Stimulated activated CD8-positive, alpha-beta memory T cell treated with anti-CD3 and anti-CD28 coated beads, Interleukin-4, amount 100 ng/mL, for 4 hours (primary cell): ENCODE measurements around the gene C1QTNF2.

Experiments used
- DNase-seq, 2 donors: peaks; one replicate each; pipeline ENCODE4 v3.0.0-alpha.2; 2020; ENCODE audit warnings: low read depth in 2 of 2, low spot score in 1 of 2

C1QTNF2 gene

DNA sequence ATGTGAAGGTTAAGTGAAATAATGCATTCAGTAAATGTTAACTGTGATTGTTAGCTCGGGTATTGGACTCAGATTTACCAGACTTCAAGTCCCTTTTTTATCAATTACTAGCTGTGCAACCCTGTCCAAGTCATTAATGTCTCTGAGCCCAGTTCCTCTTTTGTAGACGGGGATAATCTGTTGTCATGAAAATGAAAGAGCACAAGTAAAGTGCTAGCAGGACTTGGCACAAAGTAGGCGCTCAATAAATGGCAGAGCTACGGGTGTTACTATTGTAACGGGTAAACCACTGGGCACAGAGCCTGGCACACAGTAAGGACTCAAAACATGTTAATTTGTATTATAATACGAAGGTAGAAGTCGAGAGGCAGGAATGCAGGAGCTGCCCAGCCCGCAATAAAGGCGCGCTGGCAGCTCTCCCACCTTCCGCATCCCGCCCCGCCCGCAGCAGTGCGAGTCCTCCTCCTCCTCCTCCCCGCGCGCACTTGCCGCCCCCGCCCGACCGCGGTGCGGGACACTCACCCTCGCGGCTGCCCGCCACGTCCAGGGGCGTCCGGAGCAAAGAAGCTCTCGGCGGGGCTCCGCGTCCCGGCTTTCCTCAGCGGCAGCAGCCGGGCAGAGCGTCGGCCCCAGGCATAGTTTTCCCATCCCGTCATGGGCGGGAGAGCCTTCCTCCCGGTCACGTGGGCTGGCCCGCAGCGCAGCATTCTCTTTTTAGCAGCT lies at the start of gene C1QTNF2:
Gene C1QTNF2 (minus strand): TSS at position 637 of the 723 bp plus-strand sequence. CDS start 15,615 bp downstream, outside the sequence.
- DNase-seq, result no peak

- no peak for DNase-seq
Observed at GRCh38 chr5:160420331-160420610, 49.8 kb upstream of the C1QTNF2 start.

DNA sequence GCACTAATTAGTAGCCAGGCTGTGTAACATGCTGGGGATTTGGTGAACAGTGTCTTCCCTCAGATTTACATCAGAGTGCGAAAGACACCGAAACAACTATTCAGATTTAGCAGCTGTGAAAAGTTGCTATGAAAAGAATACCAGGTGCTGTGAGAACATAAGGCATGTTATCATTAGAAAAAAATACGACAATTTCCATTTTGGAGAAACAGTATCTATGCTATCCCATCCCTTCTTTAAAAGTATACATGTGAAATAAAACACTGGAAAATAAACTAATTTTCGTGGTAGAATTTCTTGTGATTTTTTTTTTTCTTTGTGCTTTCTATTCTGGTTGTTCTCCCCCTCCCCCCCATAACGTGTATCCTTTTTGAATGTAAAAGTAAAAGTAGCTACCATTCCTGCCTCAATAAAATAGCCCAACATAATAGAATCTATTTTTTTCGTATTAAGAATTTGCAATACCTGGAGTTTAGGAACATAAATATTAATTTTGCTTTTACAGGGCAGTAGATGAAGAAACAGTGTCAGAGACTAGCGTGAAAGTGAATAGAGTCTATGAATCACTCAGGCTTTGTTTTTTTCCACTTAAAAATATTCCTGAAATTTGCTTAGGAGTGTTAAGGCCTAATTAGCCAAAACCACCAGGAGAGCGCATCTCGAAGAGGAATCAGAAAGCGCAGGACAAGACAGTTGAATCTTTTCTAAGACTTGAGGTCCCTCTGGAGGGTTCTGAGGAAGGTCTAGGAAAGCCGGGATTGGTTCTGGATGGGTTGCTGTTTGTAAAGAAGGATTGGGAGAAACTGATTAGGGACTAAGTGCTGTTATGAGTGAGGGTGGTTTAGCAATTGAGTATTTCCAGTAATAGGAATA lies 49.3 kb upstream of the C1QTNF2 start:
- DNase-seq, result no peak

DNA sequence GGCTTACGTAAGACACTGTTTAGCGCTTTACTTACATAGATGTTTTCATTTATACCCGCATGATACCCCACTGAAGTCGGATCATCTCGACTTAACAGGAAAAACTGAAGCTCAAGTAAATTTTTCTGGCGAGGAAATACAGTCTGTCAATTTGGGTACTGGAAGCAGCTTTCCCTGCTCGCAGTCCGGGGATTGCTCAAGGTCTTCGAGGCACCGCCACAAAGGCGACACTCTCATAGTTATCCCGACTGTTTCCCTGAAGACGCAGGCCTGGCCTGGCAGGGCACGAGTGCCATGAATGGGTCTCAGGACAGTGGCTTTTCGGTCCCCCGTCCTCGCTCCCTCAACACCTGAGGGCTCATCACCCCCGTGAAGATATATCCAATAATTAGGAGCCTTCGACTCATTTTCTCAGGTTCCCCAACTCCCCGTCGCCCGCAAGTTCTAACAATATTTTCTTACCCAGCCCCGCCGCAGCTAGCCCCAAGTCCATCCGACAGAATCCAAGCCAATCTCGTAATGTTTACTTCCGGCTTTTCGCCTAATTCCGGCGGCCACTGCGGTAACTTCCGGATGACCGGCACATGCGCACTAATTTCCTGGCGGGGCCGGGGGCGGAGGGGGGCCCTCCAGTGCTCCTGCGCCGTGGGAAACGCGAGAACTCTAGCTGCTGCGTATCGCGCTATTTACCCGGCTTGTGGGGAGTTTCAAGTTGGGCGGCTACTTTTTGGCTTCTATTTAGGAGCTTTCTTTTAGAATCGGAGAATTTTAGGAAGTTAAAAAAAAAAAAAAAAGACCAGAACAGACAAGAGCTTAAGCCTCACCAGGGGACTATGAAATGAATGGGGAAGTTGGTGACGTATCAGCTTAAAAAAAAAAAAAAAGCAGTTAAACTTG lies 48.4 kb upstream of the C1QTNF2 start, which contains the start of gene SLU7:
Gene SLU7 (minus strand): TSS at position 521 of the 897 bp plus-strand sequence. CDS start 3,787 bp downstream, outside the sequence.
- DNase-seq, result peak; percentile 87 to 89

GRCh38 chr5:160399402-160400353 lies 29.3 kb upstream of the C1QTNF2 start, which contains the start of gene FAM200C:
Gene FAM200C, minus strand, starts transcription at chr5:160400054. Its CDS starts 4,564 bp downstream, at chr5:160395490.
- peak; percentile 13 to 29 for DNase-seq

- no peak for DNase-seq
Observed at GRCh38 chr5:160398806-160399205, 28.4 kb upstream of the C1QTNF2 start.

GRCh38 chr5:160397492-160397891 lies 27.1 kb upstream of the C1QTNF2 start:
- no peak for DNase-seq

DNA sequence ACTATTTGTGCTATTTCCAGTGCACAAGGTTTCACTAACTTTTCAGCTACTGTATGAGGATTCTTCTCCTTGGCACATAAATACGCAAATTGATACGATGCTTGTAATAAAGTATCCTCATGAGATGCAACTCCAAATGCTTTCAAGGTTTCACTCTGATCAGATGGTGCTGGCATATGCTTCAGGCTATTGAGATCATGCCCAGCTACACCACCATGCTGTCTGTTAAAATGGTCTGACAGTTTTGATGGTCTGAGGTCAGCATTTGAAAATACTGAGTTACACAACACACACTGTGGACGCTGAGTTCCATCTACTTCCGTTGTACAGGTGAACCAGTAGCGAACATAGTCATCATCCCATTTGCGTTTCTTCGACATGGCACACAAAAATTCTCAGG lies 24.7 kb upstream of the C1QTNF2 start:
- DNase-seq, result no peak

- DNase-seq, result no peak
Observed at GRCh38 chr5:160390787-160391696, 20.6 kb upstream of the C1QTNF2 start.

- no peak for DNase-seq
Observed at GRCh38 chr5:160387445-160387844, 17.0 kb upstream of the C1QTNF2 start.

DNA sequence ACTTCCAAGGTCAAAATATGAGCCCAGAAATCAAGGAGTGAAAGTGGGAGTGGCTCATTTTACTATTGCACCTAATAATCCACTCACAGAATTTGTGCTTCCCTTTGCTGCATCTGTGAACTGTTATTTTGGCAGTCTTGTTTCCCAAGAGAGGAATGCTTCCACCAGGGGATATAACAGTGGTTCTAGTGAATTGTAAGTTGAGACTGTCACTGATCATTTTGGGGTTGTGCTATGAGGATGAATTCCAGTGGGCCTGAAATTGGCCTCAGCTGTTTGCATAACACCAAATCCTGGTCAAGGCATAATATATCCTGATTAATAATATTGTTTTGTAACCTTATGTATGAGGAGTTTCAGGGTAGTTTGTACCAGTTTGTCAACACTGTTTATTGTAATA lies 15.1 kb upstream of the C1QTNF2 start:
- DNase-seq, result no peak

DNA sequence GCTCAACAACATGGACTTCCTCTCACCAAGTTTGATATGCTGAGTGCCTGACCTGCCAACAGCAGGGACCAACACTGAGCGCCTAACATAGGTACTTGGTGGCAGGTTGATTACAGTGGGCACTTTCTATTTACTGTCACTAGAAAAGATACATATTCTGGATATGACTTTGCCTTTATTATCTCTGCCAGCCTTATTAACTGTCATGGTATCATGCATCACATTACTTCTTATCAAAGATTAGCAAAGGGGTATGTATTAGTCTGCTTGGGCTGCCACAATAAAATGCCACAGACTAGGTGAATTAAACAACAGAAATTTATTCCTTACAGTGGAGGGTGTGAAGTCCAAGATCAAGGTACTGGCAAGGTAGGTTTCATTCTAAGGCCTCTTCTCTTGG lies 14.3 kb upstream of the C1QTNF2 start:
- DNase-seq, result no peak

DNA sequence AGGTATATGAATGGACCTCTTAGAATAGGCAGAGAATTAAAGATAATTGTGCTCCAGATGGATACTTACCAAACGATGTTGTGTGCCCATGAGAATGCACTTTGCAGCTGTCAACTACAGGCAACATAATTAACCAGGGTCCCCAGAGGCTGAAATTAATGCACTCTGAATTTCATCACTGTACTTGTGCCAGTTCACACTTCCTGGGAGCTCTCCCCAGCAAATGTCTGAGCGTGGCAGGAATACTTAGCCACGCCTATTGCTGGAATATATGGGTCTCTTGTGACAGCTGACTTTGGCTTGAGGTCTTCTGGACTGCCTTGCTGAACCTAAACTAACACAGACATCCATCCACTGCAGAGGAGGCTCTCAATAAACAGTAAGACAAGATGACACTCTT lies 11.9 kb upstream of the C1QTNF2 start:
- no peak for DNase-seq

- no peak for DNase-seq
Observed at GRCh38 chr5:160380041-160380440, 9.6 kb upstream of the C1QTNF2 start.

GRCh38 chr5:160379511-160379910 lies 9.1 kb upstream of the C1QTNF2 start:
- DNase-seq, result no peak

DNA sequence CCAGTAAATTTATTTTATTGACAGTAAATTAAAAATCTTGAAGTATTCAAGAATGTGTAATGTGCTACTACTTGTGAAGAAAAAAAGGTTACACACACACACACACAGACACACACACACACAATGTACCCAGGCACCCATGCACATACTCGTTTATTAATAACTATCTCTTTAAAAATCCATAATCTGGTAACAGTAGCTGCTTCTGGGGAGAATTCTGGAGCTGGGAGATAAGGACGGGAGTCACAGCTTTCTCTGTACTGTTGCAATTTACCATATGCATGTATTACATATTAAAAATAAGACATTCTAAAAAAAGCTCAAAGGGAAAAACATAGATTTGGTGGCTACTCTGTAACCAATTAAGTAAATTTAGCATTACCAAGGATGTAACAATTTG lies 7.9 kb upstream of the C1QTNF2 start:
- DNase-seq, result no peak

DNA sequence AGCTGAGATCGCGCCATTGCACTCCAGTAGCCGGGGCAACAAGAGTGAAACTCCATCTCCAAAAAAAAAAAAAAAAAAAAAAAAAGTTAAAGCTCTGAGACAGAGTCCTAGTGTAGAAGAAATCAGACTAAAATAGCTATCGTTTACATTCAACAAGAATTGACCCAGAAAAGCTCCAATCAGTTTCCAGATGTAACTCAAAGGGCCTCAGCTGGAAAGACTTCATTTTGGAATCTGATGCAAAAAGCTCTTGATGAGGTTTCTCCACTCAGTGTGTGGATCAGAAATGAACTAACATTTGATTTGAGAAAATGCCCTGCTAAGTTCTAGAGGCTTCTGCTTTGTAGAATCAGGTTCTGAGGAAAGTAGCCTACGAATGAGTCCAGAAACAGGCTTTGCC lies 7.2 kb upstream of the C1QTNF2 start:
- no peak for DNase-seq

DNA sequence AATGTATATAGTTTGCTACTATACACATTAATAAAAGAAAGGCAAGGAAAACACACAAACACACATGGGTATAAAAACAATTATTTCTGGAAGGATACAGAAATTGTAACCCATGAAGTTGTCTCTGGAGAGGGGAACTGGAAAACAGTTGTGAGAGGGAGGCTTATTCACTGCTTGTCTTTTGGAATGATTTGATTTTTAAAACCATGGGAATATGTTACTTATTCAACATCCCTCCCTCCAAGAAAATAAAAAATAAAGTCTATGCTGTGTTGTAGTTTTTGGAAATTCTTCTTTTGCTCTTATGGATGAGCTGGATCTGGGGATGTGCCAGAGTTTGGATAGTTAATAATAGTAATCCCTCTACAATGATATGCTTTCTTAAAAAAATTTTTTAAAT lies 6.0 kb upstream of the C1QTNF2 start:
- no peak for DNase-seq

DNA sequence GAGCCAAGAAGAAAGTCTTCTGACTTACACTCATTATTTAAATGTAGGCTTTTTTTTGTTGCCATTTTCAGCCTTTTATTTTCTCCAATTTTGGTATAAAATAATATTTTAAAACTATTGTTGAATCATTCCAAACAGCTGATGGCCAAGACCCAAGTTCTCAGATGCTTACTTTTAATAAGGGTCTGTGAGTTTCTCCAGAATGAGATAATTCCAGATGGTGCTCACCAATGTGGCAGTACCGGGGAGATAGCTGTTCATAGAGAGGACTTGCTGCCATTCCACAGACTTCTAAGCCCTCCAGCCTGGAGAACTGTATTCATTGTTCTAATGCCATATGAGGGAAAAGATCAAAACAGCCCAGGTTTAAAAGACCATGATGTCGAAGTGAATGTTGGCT lies 5.3 kb upstream of the C1QTNF2 start:
- DNase-seq, result no peak
